ENCODE data around the gene C1orf74. TPM values are rescaled to one million over a fixed set of nuclear protein-coding genes. Genes with fewer than 3 reads are reported as not detected.

The C1orf74 gene
- polyA plus RNA-seq, 1 of the 3 experiments (the other 2 are of a cell fraction): 1.5 TPM

DNA sequence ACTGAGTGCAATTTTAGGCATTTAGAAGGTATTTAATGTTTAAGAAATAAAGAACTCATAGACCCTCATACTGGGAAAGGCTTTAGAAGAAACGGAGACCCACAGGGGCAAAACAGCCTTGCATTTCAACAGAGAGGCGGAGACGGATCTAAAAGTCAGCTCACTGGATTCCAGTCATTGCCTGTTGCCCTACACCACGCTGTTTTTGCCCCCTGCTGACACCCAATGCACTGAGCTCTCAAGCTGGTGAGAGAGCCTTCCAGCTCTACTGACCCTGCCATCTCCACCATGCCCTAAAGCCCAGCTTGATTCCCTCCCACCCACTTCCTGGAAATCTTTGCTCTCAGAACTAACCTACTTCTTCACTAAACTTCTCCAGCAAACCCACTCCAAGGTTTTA, 35.7 kb downstream of the C1orf74 start (continued):
- TF ChIP-seq FOSL2 (IDR thresholded peaks at IDR 0.05; ENCODE audit: borderline replicate concordance, low read depth): no peak
- TF ChIP-seq NFIC (IDR thresholded peaks at IDR 0.05; ENCODE audit: borderline replicate concordance): no peak
- TF ChIP-seq SMC3 (IDR thresholded peaks at IDR 0.05; ENCODE audit: low read depth, low read length): no peak
- TF ChIP-seq, protein P1, sequence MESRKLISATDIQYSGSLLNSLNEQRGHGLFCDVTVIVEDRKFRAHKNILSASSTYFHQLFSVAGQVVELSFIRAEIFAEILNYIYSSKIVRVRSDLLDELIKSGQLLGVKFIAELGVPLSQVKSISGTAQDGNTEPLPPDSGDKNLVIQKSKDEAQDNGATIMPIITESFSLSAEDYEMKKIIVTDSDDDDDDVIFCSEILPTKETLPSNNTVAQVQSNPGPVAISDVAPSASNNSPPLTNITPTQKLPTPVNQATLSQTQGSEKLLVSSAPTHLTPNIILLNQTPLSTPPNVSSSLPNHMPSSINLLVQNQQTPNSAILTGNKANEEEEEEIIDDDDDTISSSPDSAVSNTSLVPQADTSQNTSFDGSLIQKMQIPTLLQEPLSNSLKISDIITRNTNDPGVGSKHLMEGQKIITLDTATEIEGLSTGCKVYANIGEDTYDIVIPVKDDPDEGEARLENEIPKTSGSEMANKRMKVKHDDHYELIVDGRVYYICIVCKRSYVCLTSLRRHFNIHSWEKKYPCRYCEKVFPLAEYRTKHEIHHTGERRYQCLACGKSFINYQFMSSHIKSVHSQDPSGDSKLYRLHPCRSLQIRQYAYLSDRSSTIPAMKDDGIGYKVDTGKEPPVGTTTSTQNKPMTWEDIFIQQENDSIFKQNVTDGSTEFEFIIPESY (IDR thresholded peaks at IDR 0.05; ENCODE audit: borderline replicate concordance, low read depth): no peak

DNA sequence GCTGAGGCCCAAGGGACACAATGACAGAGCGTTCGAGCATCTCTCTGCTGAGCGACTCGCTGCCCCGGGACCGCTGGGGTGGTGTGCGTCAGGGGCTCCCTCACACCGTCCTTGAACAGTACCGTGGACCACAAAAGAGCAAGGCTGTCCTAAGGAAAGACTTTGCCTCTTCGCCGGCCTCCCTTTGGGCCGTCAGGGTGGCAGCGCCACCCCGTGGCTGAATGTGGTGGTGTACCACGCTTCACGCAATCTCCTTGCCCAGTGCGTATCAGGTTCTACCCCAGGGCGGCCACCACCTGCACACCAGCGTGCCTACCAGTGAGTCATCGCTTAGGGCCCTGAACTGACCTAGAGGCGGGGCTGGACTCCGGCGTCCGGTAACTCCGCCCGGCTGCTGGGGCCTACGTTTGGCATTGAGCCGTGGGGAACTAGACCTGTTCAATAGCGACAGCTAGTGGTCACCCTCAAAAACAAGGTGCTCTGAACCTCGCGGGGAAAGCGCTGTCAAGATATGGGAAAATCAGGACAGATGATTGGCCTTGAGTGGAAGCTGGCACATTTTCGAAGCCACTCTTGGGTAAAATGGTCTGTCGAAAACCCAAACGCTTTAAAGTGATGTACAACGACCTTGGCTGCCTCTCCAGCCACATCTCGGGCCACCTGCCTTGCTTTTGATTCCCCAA, 36.6 kb downstream of the C1orf74 start:
- ChIA-PET POLR2A (no interaction called here), CTCF (interaction anchor here (1.2 kb wide), 1 partner anchor 75 kb away, joined by 3 read pairs; no protein-coding TSS in a partner anchor)
- H4K20me1 ChIP-seq (ENCODE audit: insufficient read depth): no peaks in the 10 kb centered on the region
- H3K9me2 ChIP-seq: no peaks in the 10 kb centered on the region
- H3K27ac ChIP-seq (ENCODE audit: low read depth in 2 of 2, low read length in 1 of 2): peak overlapping the region in 1 of 2 experiments; percentile 55; a peak in 1 of 4 replicates
- no peak overlapping the region for H3K4me2 ChIP-seq
- WGBS (ENCODE audit: low lambda C conversion rate): 79% methylated on average over 33 of the region's 37 CpGs
- peaks cover 14% of the 10 kb centered on the region for H3F3A ChIP-seq (replicated peaks; ENCODE audit: insufficient read depth)
- H3K9me3 ChIP-seq: no peaks in the 10 kb centered on the region
- no peaks in the 10 kb centered on the region for H3K36me3 ChIP-seq (replicated peaks in 1 of 2; ENCODE audit: control insufficient read depth in 1 of 2, insufficient read depth in 2 of 2, low read length in 1 of 2)
- no peak for TF ChIP-seq SMC3 (IDR thresholded peaks at IDR 0.05; ENCODE audit: low read depth, low read length)
- TF ChIP-seq GABPA (IDR thresholded peaks at IDR 0.05; ENCODE audit: low read depth): no peak
- no peak for TF ChIP-seq MEF2A (IDR thresholded peaks at IDR 0.05; ENCODE audit: borderline replicate concordance, low read depth)
- TF ChIP-seq, protein P2, sequence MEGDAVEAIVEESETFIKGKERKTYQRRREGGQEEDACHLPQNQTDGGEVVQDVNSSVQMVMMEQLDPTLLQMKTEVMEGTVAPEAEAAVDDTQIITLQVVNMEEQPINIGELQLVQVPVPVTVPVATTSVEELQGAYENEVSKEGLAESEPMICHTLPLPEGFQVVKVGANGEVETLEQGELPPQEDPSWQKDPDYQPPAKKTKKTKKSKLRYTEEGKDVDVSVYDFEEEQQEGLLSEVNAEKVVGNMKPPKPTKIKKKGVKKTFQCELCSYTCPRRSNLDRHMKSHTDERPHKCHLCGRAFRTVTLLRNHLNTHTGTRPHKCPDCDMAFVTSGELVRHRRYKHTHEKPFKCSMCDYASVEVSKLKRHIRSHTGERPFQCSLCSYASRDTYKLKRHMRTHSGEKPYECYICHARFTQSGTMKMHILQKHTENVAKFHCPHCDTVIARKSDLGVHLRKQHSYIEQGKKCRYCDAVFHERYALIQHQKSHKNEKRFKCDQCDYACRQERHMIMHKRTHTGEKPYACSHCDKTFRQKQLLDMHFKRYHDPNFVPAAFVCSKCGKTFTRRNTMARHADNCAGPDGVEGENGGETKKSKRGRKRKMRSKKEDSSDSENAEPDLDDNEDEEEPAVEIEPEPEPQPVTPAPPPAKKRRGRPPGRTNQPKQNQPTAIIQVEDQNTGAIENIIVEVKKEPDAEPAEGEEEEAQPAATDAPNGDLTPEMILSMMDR (IDR thresholded peaks at IDR 0.05): peak; percentile 39
- TF ChIP-seq, protein P1 (IDR thresholded peaks at IDR 0.05; ENCODE audit: borderline replicate concordance, low read depth): no peak
- TF ChIP-seq FOSL2 (IDR thresholded peaks at IDR 0.05; ENCODE audit: borderline replicate concordance, low read depth): no peak
- TF ChIP-seq, protein P3, sequence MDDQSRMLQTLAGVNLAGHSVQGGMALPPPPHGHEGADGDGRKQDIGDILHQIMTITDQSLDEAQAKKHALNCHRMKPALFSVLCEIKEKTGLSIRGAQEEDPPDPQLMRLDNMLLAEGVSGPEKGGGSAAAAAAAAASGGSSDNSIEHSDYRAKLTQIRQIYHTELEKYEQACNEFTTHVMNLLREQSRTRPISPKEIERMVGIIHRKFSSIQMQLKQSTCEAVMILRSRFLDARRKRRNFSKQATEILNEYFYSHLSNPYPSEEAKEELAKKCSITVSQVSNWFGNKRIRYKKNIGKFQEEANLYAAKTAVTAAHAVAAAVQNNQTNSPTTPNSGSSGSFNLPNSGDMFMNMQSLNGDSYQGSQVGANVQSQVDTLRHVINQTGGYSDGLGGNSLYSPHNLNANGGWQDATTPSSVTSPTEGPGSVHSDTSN (IDR thresholded peaks at IDR 0.05): no peak
- no peak for TF ChIP-seq JUND (IDR thresholded peaks at IDR 0.05)
- TF ChIP-seq, protein P4, sequence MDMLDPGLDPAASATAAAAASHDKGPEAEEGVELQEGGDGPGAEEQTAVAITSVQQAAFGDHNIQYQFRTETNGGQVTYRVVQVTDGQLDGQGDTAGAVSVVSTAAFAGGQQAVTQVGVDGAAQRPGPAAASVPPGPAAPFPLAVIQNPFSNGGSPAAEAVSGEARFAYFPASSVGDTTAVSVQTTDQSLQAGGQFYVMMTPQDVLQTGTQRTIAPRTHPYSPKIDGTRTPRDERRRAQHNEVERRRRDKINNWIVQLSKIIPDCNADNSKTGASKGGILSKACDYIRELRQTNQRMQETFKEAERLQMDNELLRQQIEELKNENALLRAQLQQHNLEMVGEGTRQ (IDR thresholded peaks at IDR 0.05; ENCODE audit: borderline replicate concordance, low read depth, low read length): no peak
- H3K4me1 ChIP-seq (ENCODE audit: control insufficient read depth in 1 of 2, insufficient read depth in 2 of 2, low read depth in 1 of 2, low read length in 1 of 2): peaks cover 13 to 25% of the 10 kb centered on the region in 2 experiments
- peak overlapping the region in 1 of 2 experiments; percentile 48; a peak in 1 of 4 replicates for H3K4me3 ChIP-seq (ENCODE audit: low read depth in 2 of 2, low read length in 1 of 2)
- H2AFZ ChIP-seq (ENCODE audit: low read depth): no peak overlapping the region
- DNase-seq: no peak
- no peak overlapping the region for H3K9ac ChIP-seq
- H3K27me3 ChIP-seq (ENCODE audit: insufficient read depth): no peaks in the 10 kb centered on the region
- no peaks in the 10 kb centered on the region for H3K79me2 ChIP-seq (ENCODE audit: insufficient read depth)
